HepG2 (cell line): ENCODE results near the gene DOHH. TPM values are rescaled to one million over a fixed set of nuclear protein-coding genes. Genes with fewer than 3 reads are reported as not detected.

Experiments
- ATAC-seq: fragments of 200-7000 bp; cut with Tn5 transposase; 3 replicates; pipeline ENCODE4 v1.9.1; 2020; ENCODE audit warnings: mild to moderate bottlenecking, moderate library complexity
- BruUV-seq: library from RNA; stranded (reverse); fragments of 400-500 nt; replicated peaks from 2 replicates; lab custom pipeline; 2021; lab: Mats Ljungman, UMichigan
- CTCF ChIA-PET: fragments of 300-600 bp; formaldehyde crosslinking; extraction: SDS; loops from one replicate; lab custom pipeline; 2021; ENCODE audit warnings: low total read pairs, inconsistent platforms, low intra/inter-chr PET ratio; lab: Yijun Ruan, JAX
- POLR2A ChIA-PET: fragments of 350-600 bp; sonication (Branson Sonifier 250); formaldehyde crosslinking; loops from one replicate; lab custom pipeline; 2020; ENCODE audit warnings: antibody characterized with exemption, inconsistent platforms; lab: Yijun Ruan, JAX
- DNase-seq: peaks from one replicate; pipeline ENCODE4 v3.0.0-alpha.2; 2015; ENCODE audit warnings: low spot score
- FAIRE-seq: peaks from 3 replicates; lab custom pipeline; 2011; peaks lifted over from hg19 to GRCh38; lab: Jason Lieb, UNC
- H2AFZ ChIP-seq: one replicate; pipeline ENCODE4 v1.6.1; 2011; ENCODE audit warnings: low read length, inconsistent platforms
- H3K27ac ChIP-seq: fragments of 300-600 bp; 3 replicates; pipeline ENCODE4 v1.8.0; 2011; ENCODE audit warnings: mixed run types, mild to moderate bottlenecking, mixed read lengths, low read length, inconsistent platforms; ENCODE audit not compliant: insufficient read depth; ENCODE audit errors: extremely low read length
- H3K27me3 ChIP-seq, 2 experiments: fragments of 200-600 bp in 1 of 2; 2 replicates in 1 of 2; 3 replicates in 1 of 2; pipeline versions ENCODE4 v1.6.0 to v1.8.0; 2011; ENCODE audit warnings: low read length in 2 of 2, mild to moderate bottlenecking in 2 of 2, moderate library complexity in 2 of 2, inconsistent platforms in 1 of 2; ENCODE audit not compliant: insufficient read depth in 2 of 2, control insufficient read depth in 1 of 2
- H3K36me3 ChIP-seq, 2 experiments: fragments of 200-600 bp in 1 of 2; replicated peaks in 1 of 2; 2 replicates in 1 of 2; 3 replicates in 1 of 2; pipeline versions ENCODE4 v1.5.1 to v1.8.0; 2011; ENCODE audit warnings: low read length in 2 of 2, inconsistent platforms in 1 of 2; ENCODE audit not compliant: insufficient read depth in 2 of 2, control insufficient read depth in 1 of 2
- H3K4me1 ChIP-seq: 2 replicates; pipeline ENCODE4 v1.5.1; 2012; ENCODE audit warnings: low read length, inconsistent platforms; ENCODE audit not compliant: insufficient read depth
- H3K4me2 ChIP-seq: 2 replicates; pipeline ENCODE4 v1.6.0; 2011; ENCODE audit warnings: low read depth, low read length, inconsistent platforms
- H3K4me3 ChIP-seq, 3 experiments: fragments of 200-600 bp in 1 of 3; sonication (generic), shearing (Covaris generic) in 1 of 3; replicated peaks in 1 of 3; 2 replicates each; pipeline ENCODE4 v1.5.1; 2011 to 2016; ENCODE audit warnings: low read length in 3 of 3, inconsistent platforms in 2 of 3, low read depth in 2 of 3, mild to moderate bottlenecking in 2 of 3, control low read depth in 1 of 3, mixed read lengths in 1 of 3; ENCODE audit not compliant: insufficient read depth in 1 of 3
- H3K79me2 ChIP-seq: one replicate; pipeline ENCODE4 v1.6.1; 2011; ENCODE audit warnings: low read length, inconsistent platforms; ENCODE audit not compliant: insufficient read depth
- H3K9ac ChIP-seq: 2 replicates; pipeline ENCODE4 v1.6.0; 2011; ENCODE audit warnings: mild to moderate bottlenecking, low read depth, low read length, inconsistent platforms; ENCODE audit not compliant: insufficient read depth
- H3K9me3 ChIP-seq: 2 replicates; pipeline ENCODE4 v1.5.1; 2012; ENCODE audit warnings: mild to moderate bottlenecking, low read length
- H4K20me1 ChIP-seq: 2 replicates; pipeline ENCODE4 v1.6.0; 2011; ENCODE audit warnings: inconsistent platforms, mild to moderate bottlenecking, low read length, moderate library complexity; ENCODE audit not compliant: insufficient read depth
- AGO1 ChIP-seq: fragments of 200-400 bp; formaldehyde crosslinking; IDR thresholded peaks from 2 replicates; pipeline ENCODE4 v1.6.1; 2017; ENCODE audit warnings: mild to moderate bottlenecking, low read depth, low read length, moderate library complexity; ENCODE audit not compliant: poor library complexity, severe bottlenecking
- ARHGAP35 ChIP-seq: sonication (generic); formaldehyde crosslinking; IDR thresholded peaks from 2 replicates; pipeline ENCODE4 v1.9.0; 2022; ENCODE audit warnings: mild to moderate bottlenecking, inconsistent platforms, moderate library complexity, missing genetic modification reagents, borderline replicate concordance
- GABPA ChIP-seq, 2 experiments: IDR thresholded peaks; 2 replicates each; pipeline ENCODE4 v1.6.1; 2011 to 2016; ENCODE audit warnings: low read depth in 2 of 2, low read length in 1 of 2, missing biosample characterization in 1 of 2, missing genetic modification characterization in 1 of 2
- GPN1 ChIP-seq: sonication (generic); formaldehyde crosslinking; IDR thresholded peaks from 2 replicates; pipeline ENCODE4 v1.5.1; 2020; ENCODE audit warnings: missing genetic modification reagents, borderline replicate concordance
- ISX ChIP-seq: sonication (generic); formaldehyde crosslinking; conservative IDR thresholded peaks from 2 replicates; pipeline ENCODE4 v1.5.0; 2020; ENCODE audit warnings: missing genetic modification reagents
- KAT8 ChIP-seq: IDR thresholded peaks from 2 replicates; pipeline ENCODE4 v1.6.1; 2016; ENCODE audit warnings: missing genetic modification reagents, missing compliant biosample characterization
- KDM1A ChIP-seq: IDR thresholded peaks from 2 replicates; pipeline ENCODE4 v1.6.1; 2016; ENCODE audit warnings: missing compliant biosample characterization
- NCOA5 ChIP-seq: sonication (generic); formaldehyde crosslinking; IDR thresholded peaks from 2 replicates; pipeline ENCODE4 v1.4.0; 2020; ENCODE audit warnings: missing genetic modification reagents
- POLR2AphosphoS2 ChIP-seq: IDR thresholded peaks from 2 replicates; pipeline ENCODE4 v1.6.1; 2011; ENCODE audit warnings: low read depth, low read length, improper control_type of control experiment
- PRPF4 ChIP-seq: fragments of 200-400 bp; formaldehyde crosslinking; IDR thresholded peaks from 2 replicates; pipeline ENCODE4 v1.6.1; 2016; ENCODE audit warnings: low read length, low read depth; ENCODE audit not compliant: poor library complexity, severe bottlenecking
- RARA ChIP-seq: IDR thresholded peaks from 2 replicates; pipeline ENCODE4 v1.6.1; 2016; ENCODE audit warnings: missing genetic modification reagents, missing compliant biosample characterization
- REL ChIP-seq: sonication (generic); formaldehyde crosslinking; conservative IDR thresholded peaks from 2 replicates; pipeline ENCODE4 v1.8.0; 2022; ENCODE audit warnings: mild to moderate bottlenecking, missing genetic modification reagents, moderate library complexity
- RFX5 ChIP-seq: IDR thresholded peaks from 2 replicates; pipeline ENCODE4 v1.6.1; 2011; ENCODE audit warnings: low read depth, low read length, improper control_type of control experiment
- SNAPC2 ChIP-seq: sonication (generic); formaldehyde crosslinking; IDR thresholded peaks from 2 replicates; pipeline ENCODE4 v1.8.1; 2022; ENCODE audit warnings: mild to moderate bottlenecking, missing genetic modification reagents
- TBX2 ChIP-seq: sonication (generic); formaldehyde crosslinking; IDR thresholded peaks from 2 replicates; pipeline ENCODE4 v1.5.0; 2020; ENCODE audit warnings: missing genetic modification reagents, mild to moderate bottlenecking, borderline replicate concordance
- ZNF501 ChIP-seq: sonication (generic); formaldehyde crosslinking; IDR thresholded peaks from 2 replicates; pipeline ENCODE4 v1.5.1; 2020; ENCODE audit warnings: mild to moderate bottlenecking, moderate library complexity, missing genetic modification reagents
- ZNF652 ChIP-seq: IDR thresholded peaks from 2 replicates; pipeline ENCODE4 v1.6.1; 2016; ENCODE audit warnings: low read depth, borderline replicate concordance
- ZZZ3 ChIP-seq: sonication (generic); formaldehyde crosslinking; IDR thresholded peaks from 2 replicates; pipeline ENCODE4 v1.4.0; 2020; ENCODE audit warnings: missing genetic modification reagents, mild to moderate bottlenecking, borderline replicate concordance
- WGBS: methylation state at CpG from one replicate; pipeline ENCODE4 v1.1.6; 2017; ENCODE audit warnings: low lambda C conversion rate; 5-methylcytosine and 5-hydroxymethylcytosine counted together
- in situ Hi-C: cut with HindIII; loops from 2 replicates; pipeline ENCODE4 v1.10.0; 2017; ENCODE audit warnings: low pct_unique_long_range_greater_than_20kb; ENCODE audit not compliant: extremely low pct_ligation_motif_present
- intact Hi-C: fragments of 100-400 bp; cut with micrococcal nuclease; formaldehyde crosslinking; loops from one replicate; pipeline ENCODE4 v1.10.0; 2022; ENCODE audit not compliant: unreplicated experiment
- polyA plus RNA-seq, 8 experiments: library from polyadenylated mRNA; depleted of rRNA in 3 of 8; stranded (reverse) in 7 of 8; unstranded in 1 of 8; fragments of >200 nt; fragmentation: Illumina TruSeq in 4 of 8; extraction: Trizol in 4 of 8; gene quantifications; 2 replicates each; pipeline versions ENCODE4 v1.2.1 to v1.2.3, GENCODE V29; 2011 to 2016; ENCODE audit warnings: low read depth in 4 of 8, missing spikeins in 1 of 8, mixed read lengths in 1 of 8; ENCODE audit not compliant: insufficient read depth in 1 of 8
- total RNA-seq, 5 experiments: library from RNA; depleted of rRNA; stranded (reverse); fragments of >200 nt; fragmentation: Illumina TruSeq; extraction: Trizol; gene quantifications; 2 replicates each; pipeline ENCODE4 v1.2.3, GENCODE V29; 2016; ENCODE audit warnings: low read depth in 1 of 5

Gene DOHH
- total and polyA plus RNA-seq, 2 of the 13 experiments (the other 11 are each of a cell fraction or from before 2014, with no cell fraction given) = 3.5 to 13.7 TPM

DNA sequence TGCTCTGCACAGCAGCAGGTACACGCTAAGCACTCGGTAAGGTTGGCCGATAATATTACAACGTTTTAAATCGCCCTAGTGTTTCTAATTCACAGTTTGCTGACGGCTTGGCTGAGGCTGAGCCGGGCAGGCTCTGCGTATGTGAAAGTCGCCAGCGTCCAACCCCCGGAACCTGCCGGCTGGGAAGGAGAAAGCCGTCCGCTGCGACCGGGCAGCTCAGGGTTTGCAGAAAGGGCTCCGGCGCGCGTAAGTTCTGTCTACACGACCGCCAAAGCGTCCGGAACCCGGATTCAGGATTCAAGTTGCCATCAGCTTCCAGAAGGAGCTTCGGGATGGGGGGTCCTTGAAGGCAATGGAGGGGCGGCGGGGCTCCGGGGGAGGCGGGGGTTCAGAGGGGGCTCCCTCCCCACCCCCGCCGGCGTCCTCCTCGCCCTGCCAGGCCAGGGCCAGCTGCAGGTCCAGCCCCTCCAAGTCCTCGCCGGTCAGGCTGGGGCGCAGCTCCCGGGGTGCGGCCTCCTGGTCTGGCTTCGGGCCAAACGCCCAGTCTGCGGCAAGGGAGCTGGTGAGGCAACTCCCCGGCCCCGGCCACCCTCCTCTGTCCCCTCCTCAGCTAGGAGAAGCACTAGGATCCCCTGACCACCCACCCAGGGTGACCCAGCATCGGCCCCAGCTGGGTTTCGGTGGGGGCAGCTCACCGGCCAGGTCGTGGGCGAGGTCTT lies 17.8 kb downstream of the DOHH start:
- CTCF ChIA-PET = no interaction called here
- no peak overlapping the region for H3K9ac ChIP-seq
- intact Hi-C loops = no loop called here
- TF ChIP-seq PRPF4 = peak; percentile 47
- TF ChIP-seq KAT8 (CRISPR knock-in tag) = no peak
- TF ChIP-seq AGO1 = peak; percentile 31
- H2AFZ ChIP-seq = no peak overlapping the region
- no peaks in the 10 kb centered on the region for H3K36me3 ChIP-seq
- no peak overlapping the region for H3K4me3 ChIP-seq
- no peaks in the 10 kb centered on the region for H4K20me1 ChIP-seq
- POLR2A ChIA-PET = no interaction called here
- WGBS = 78% methylated on average over 13 of the region's 49 CpGs
- ATAC-seq = no peak
- no peak for DNase-seq
- H3K4me2 ChIP-seq = no peak overlapping the region
- H3K4me1 ChIP-seq = peaks cover 20% of the 10 kb centered on the region
- in situ Hi-C loops = no loop called here
- no peaks in the 10 kb centered on the region for H3K27me3 ChIP-seq
- H3K27ac ChIP-seq = no peak overlapping the region
- no TSS peak for BruUV-seq
- FAIRE-seq = no peak
- no peaks in the 10 kb centered on the region for H3K79me2 ChIP-seq
- H3K9me3 ChIP-seq = no peaks in the 10 kb centered on the region

DNA sequence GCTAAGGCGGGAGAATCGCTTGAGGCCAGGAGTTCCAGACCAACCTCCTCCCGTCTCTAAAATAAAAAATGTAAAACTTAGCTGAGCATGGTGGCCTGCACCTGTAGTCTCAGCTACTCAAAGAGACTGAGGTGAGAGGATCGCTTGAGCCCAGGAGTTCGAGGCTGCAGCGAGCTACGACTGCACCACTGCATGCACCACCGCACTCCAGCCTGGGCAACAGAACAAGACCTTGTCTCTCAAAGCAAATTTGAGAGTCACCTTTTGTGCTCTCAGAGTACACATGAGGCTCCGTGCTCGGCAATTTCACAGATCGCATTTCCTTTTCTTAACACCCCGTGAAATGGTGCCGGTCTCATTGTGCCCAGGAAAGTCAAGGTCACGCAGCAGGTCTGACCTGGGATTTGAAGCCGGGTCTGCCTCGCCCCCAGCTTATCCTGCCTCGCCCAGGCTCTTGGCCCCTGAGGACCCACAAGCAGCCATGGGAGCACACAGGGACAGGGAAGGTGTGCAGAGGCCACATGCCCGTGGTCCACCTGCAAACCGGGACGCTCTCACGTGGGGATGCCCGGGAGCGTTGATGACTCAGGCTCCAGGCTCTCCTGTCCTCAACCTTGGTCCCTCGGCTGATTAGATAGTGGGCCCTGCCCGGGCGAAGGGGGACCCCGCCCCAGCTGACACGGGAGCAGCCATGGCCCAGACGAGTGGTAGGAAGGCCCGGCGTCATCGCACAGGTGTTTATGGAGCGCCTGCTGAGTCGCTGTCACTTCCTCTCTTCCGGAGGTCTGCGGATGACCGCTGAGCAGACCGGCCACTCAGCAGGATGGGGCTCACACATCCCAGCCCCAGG lies 19.0 kb downstream of the DOHH start:
- Histone ChIP-seq H2AFZ (no peak overlapping the region), H3K4me3 (peak overlapping the region in 1 of 3 experiments; percentile 67; a peak in 2 of 6 replicates), H3K9ac (no peak overlapping the region; the same call in 1 of the 2 replicates), H3K4me2 (peak overlapping the region; percentile 61), H3K27me3 (no peaks in the 10 kb centered on the region), H3K79me2 (no peaks in the 10 kb centered on the region), H3K27ac (no peak overlapping the region), H4K20me1 (no peaks in the 10 kb centered on the region), H3K36me3 (no peaks in the 10 kb centered on the region), H3K4me1 (peaks cover 20% of the 10 kb centered on the region), H3K9me3 (no peaks in the 10 kb centered on the region)
- POLR2A ChIA-PET = interaction anchor here (1.1 to 3.0 kb wide), 3 partner anchors 13 to 76 kb away, joined by 3 to 24 read pairs (median 6); partner anchors contain the start of genes DOHH and MFSD12
- no TSS peak for BruUV-seq
- intact Hi-C loops = no loop called here
- peak; percentile 17 for ATAC-seq
- peak; percentile 47 for DNase-seq
- CTCF ChIA-PET = no interaction called here
- WGBS = 19% methylated on average over 21 of the region's 38 CpGs
- FAIRE-seq = no peak
- in situ Hi-C loops = no loop called here
- TF ChIP-seq ARHGAP35 (CRISPR knock-in tag) = peak; percentile 93
- no peak for TF ChIP-seq GPN1
- TF ChIP-seq SNAPC2 (CRISPR knock-in tag) = peak; percentile 78; the same call in 1 of the 2 replicates
- no peak for TF ChIP-seq NCOA5
- no peak for TF ChIP-seq ISX
- no peak for TF ChIP-seq RFX5
- TF ChIP-seq KDM1A (CRISPR knock-in tag) = no peak
- TF ChIP-seq TBX2 (CRISPR knock-in tag) = peak; percentile 80; the same call in 1 of the 2 replicates
- no peak for TF ChIP-seq ZNF652 (CRISPR knock-in tag)
- no peak for TF ChIP-seq ZZZ3
- no peak for TF ChIP-seq REL (CRISPR knock-in tag)
- no peak for TF ChIP-seq POLR2AphosphoS2
- peak; percentile 82 for TF ChIP-seq ZNF501
- TF ChIP-seq GABPA (IDR thresholded peaks at IDR 0.05; ENCODE audit: low read depth, low read length) = no peak
- TF ChIP-seq GABPA (CRISPR knock-in tag; IDR thresholded peaks at IDR 0.05; ENCODE audit: low read depth) = no peak
- peak; percentile 50; the same call in 1 of the 2 replicates for TF ChIP-seq RARA
- no peak for TF ChIP-seq PRPF4
